CD4-positive, alpha-beta memory T cell (primary cell): ENCODE measurements around the gene CYSLTR2. TPM values are rescaled to one million over a fixed set of nuclear protein-coding genes. Genes with fewer than 3 reads are reported as not detected.

Experiments
- CTCF ChIA-PET: fragments of 350-600 bp; sonication (Branson Sonifier 250); formaldehyde crosslinking; loops from one replicate; lab custom pipeline; 2021; ENCODE audit warnings: inconsistent platforms; ENCODE audit not compliant: partially characterized antibody; lab: Charles Lee
- POLR2A ChIA-PET: fragments of 350-600 bp; sonication (Branson Sonifier 250); formaldehyde crosslinking; loops from one replicate; lab custom pipeline; 2021; ENCODE audit not compliant: partially characterized antibody; lab: Charles Lee
- DNase-seq, 5 donors: peaks; one replicate each; pipeline versions ENCODE4 v3.0.0 to v3.0.0-alpha.2; 2020 to 2022; ENCODE audit warnings: mixed read lengths in 1 of 5
- H3K27ac ChIP-seq: one replicate; pipeline ENCODE4 v1.7.0; 2013; ENCODE audit warnings: low read depth, low read length
- H3K27me3 ChIP-seq: 2 replicates; pipeline ENCODE4 v1.7.0; 2013; ENCODE audit warnings: mild to moderate bottlenecking, low read length, moderate library complexity; ENCODE audit not compliant: insufficient read depth
- H3K36me3 ChIP-seq: 2 replicates; pipeline ENCODE4 v1.7.0; 2013; ENCODE audit warnings: mild to moderate bottlenecking, low read length, moderate library complexity; ENCODE audit not compliant: insufficient read depth
- H3K4me1 ChIP-seq: 2 replicates; pipeline ENCODE4 v1.7.0; 2013; ENCODE audit warnings: mild to moderate bottlenecking, low read length, moderate library complexity; ENCODE audit not compliant: insufficient read depth
- H3K4me3 ChIP-seq, 2 donors: one replicate each; pipeline ENCODE4 v1.7.0; 2013; ENCODE audit warnings: low read length in 2 of 2, mild to moderate bottlenecking in 1 of 2
- H3K9me3 ChIP-seq, 2 donors: one replicate each; pipeline ENCODE4 v1.7.0; 2013; ENCODE audit warnings: low read length in 2 of 2, control low read depth in 1 of 2; ENCODE audit not compliant: control insufficient read depth in 1 of 2
- H3K27ac Mint-ChIP-seq, 7 donors: one replicate each; pipeline ENCODE4 v1.8.0; 2020 to 2021; ENCODE audit warnings: mixed read lengths in 7 of 7, mild to moderate bottlenecking in 6 of 7, inconsistent platforms in 3 of 7, moderate library complexity in 3 of 7
- H3K27me3 Mint-ChIP-seq, 2 donors: one replicate each; pipeline ENCODE4 v1.8.0; 2020 to 2021; ENCODE audit warnings: mixed read lengths in 2 of 2
- H3K36me3 Mint-ChIP-seq, 2 donors: one replicate each; pipeline ENCODE4 v1.8.0; 2020 to 2021; ENCODE audit warnings: mixed read lengths in 2 of 2, inconsistent platforms in 1 of 2, mild to moderate bottlenecking in 1 of 2
- H3K4me1 Mint-ChIP-seq, 4 donors: one replicate each; pipeline ENCODE4 v1.8.0; 2020 to 2021; ENCODE audit warnings: mixed read lengths in 4 of 4, mild to moderate bottlenecking in 1 of 4
- H3K4me3 Mint-ChIP-seq, 8 donors: one replicate each; pipeline ENCODE4 v1.8.0; 2020 to 2021; ENCODE audit warnings: mixed read lengths in 8 of 8, mild to moderate bottlenecking in 7 of 8, moderate library complexity in 6 of 8, inconsistent platforms in 3 of 8
- H3K9me3 Mint-ChIP-seq, 8 donors: one replicate each; pipeline ENCODE4 v1.8.0; 2020 to 2021; ENCODE audit warnings: mixed read lengths in 8 of 8, mild to moderate bottlenecking in 5 of 8, inconsistent platforms in 3 of 8, moderate library complexity in 1 of 8
- intact Hi-C: fragments of 100-400 bp; cut with micrococcal nuclease; formaldehyde crosslinking; loops from one replicate; pipeline ENCODE4 v1.15.1; 2023
- polyA plus RNA-seq, 2 donors: library from polyadenylated mRNA; unstranded; fragments of 300-500 nt; fragmentation: Illumina TruSeq; gene quantifications; one replicate each; pipeline ENCODE4 v1.2.3, GENCODE V29; 2021
- total RNA-seq, 2 experiments: library from RNA; stranded (reverse); gene quantifications; one replicate each; pipeline ENCODE4 v1.2.3, GENCODE V29; 2021

The CYSLTR2 gene
- total and polyA plus RNA-seq, 4 experiments from 2014 or later = 0.68 to 3.7 (median 3.3) TPM

DNA sequence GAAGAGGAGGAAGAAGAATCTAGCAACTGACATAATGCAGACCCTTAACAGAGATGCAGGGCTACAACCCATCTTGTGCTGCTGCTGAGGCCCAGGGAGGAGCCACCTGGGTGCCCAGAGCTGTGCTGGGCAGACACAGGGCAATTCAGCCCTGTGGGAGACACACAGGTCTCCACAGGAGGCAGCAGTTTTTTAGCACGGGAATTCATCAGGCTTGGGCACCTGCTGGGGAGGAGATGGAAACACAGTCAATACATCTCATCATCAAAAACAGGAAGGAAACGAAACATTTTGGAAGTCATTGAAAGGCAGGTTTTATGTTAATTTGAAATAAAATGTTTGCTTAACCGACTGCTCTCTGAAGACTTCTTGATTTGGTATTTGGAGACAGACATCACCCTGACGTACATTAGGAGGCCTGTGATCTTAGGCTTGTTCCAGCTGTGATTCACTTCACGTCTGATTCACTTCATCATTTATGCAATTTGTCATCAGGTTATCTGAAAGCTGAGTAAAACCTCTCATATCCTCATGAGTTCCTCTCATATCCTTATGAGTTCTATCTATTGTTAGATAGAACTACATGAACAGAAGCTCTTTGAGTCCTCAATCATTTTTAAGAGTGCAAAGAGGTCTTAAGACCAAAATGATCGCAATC is 77.4 kb downstream of the CYSLTR2 start:
- DNase-seq = no peak
- intact Hi-C loops = no loop called here
- no peaks in the 10 kb centered on the region for H3K27me3 ChIP-seq
- peaks cover 0 to 3% of the 10 kb centered on the region in 2 donors for H3K27me3 Mint-ChIP-seq
- ChIA-PET POLR2A (no interaction called here), CTCF (interaction anchor here (0.6 to 2.8 kb wide), 25 partner anchors 9 to 1837 kb away, joined by 3 to 31 read pairs (median 5); no protein-coding TSS in a partner anchor)
- H3K4me1 ChIP-seq = no peaks in the 10 kb centered on the region
- peak overlapping the region in 1 of 7 donors; percentile 30 for H3K27ac Mint-ChIP-seq
- peak overlapping the region in 2 of 8 donors; percentile 28 to 89 for H3K4me3 Mint-ChIP-seq
- no peak overlapping the region for H3K4me3 ChIP-seq
- peaks cover 10 to 17% (median 15%) of the 10 kb centered on the region in 4 donors for H3K4me1 Mint-ChIP-seq
- H3K36me3 ChIP-seq = no peaks in the 10 kb centered on the region
- no peak overlapping the region for H3K27ac ChIP-seq
- no peaks in the 10 kb centered on the region for H3K9me3 ChIP-seq
- H3K9me3 Mint-ChIP-seq = peaks cover 0 to 3% (median 0%) of the 10 kb centered on the region in 8 donors
- no peaks in the 10 kb centered on the region for H3K36me3 Mint-ChIP-seq

DNA sequence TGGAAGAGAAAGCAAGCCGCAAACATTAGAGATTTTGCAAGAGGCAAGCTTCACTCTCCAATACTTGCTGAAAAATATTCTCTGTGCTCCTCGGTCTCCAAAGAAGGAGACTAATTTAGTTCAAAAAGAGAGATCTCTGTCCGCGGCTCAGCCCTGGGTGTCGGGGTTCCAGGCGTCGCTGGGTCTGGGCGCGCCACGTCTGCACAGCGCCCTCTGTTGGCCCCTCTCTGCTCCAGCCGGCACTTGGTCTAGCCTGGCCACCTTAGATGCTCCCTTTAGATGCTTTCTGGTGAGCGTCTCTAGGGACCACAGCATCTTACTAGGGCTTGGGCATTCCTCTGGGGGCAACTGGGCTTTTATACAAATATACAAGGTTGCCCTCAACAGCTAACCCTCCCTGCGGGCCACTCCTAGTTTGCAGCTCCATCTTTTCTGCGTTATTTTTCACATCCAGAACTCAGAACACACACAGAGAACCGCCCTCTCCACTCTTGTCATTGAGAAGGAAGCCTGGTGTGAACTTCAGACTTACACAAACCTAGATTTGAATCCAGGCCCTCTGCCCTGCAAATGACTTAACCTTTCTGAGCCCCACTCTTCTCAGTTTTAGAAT is 78.3 kb downstream of the CYSLTR2 start:
- H3K36me3 Mint-ChIP-seq = no peaks in the 10 kb centered on the region
- peak overlapping the region in 3 of 7 donors; percentile 53 to 75 (median 60) for H3K27ac Mint-ChIP-seq
- peaks cover 10 to 17% (median 15%) of the 10 kb centered on the region in 4 donors for H3K4me1 Mint-ChIP-seq
- DNase-seq = peak in 4 of 5 donors; percentile 38 to 54 (median 50)
- peak overlapping the region; percentile 60 to 89 (median 84) for H3K4me3 Mint-ChIP-seq
- H3K9me3 Mint-ChIP-seq = no peaks in the 10 kb centered on the region
- CTCF ChIA-PET = interaction anchor here (0.7 to 2.8 kb wide), 25 partner anchors 8 to 399 kb away, joined by 3 to 31 read pairs (median 5); no protein-coding TSS in a partner anchor
- Histone ChIP-seq H3K27me3 (no peaks in the 10 kb centered on the region), H3K9me3 (no peaks in the 10 kb centered on the region), H3K36me3 (no peaks in the 10 kb centered on the region), H3K27ac (no peak overlapping the region), H3K4me3 (no peak overlapping the region), H3K4me1 (no peaks in the 10 kb centered on the region)
- intact Hi-C loops = loop anchor here (1.0 kb wide), 3 partner anchors 37 to 398 kb away; no protein-coding TSS in a partner anchor
- POLR2A ChIA-PET = no interaction called here
- H3K27me3 Mint-ChIP-seq = peaks cover 0 to 3% of the 10 kb centered on the region in 2 donors

DNA sequence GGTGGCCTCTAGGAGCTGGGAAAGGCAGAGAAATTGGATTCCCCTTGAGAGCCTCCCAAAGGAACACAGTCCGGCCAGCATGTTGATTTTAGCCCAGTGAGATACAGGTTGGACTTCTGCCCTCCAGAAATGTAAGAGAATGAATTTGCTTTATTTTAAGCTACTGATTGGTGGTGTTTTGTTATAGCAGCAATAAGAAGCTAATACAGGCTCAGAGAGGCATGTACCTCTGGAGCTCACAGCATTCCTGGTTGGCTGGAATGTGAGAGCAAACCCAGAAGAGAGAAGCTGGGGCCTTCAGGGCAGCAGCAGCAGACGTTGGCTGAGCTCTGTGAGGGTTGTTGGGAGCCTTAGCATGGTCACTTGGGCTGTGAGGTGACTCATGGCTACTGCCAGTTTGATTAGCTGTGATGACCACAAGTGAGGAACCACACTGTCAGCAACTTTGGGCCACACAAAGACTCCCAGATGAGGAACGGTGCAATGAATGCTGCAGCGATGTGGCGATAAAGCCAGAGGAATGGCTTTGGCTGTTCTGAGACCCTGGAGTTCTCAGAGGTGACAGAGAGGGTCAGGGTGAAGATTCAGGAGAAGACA is 80.1 kb downstream of the CYSLTR2 start:
- ChIA-PET POLR2A (interaction anchor here (0.5 kb wide), 1 partner anchor 483 kb away, joined by 3 read pairs; no protein-coding TSS in a partner anchor), CTCF (interaction anchor here (0.7 to 2.2 kb wide), 9 partner anchors 10 to 399 kb away, joined by 3 to 7 read pairs (median 4); no protein-coding TSS in a partner anchor)
- H3K4me3 Mint-ChIP-seq = no peak overlapping the region
- no peaks in the 10 kb centered on the region for H3K36me3 Mint-ChIP-seq
- H3K27ac Mint-ChIP-seq = no peak overlapping the region
- no peaks in the 10 kb centered on the region for H3K27me3 ChIP-seq
- H3K4me1 Mint-ChIP-seq = peaks cover 10 to 17% (median 15%) of the 10 kb centered on the region in 4 donors
- intact Hi-C loops = no loop called here
- H3K27ac ChIP-seq = no peak overlapping the region
- no peak overlapping the region for H3K4me3 ChIP-seq
- no peak for DNase-seq
- H3K36me3 ChIP-seq = no peaks in the 10 kb centered on the region
- no peaks in the 10 kb centered on the region for H3K4me1 ChIP-seq
- no peaks in the 10 kb centered on the region for H3K9me3 ChIP-seq
- no peaks in the 10 kb centered on the region for H3K9me3 Mint-ChIP-seq
- peaks cover 0 to 3% of the 10 kb centered on the region in 2 donors for H3K27me3 Mint-ChIP-seq

DNA sequence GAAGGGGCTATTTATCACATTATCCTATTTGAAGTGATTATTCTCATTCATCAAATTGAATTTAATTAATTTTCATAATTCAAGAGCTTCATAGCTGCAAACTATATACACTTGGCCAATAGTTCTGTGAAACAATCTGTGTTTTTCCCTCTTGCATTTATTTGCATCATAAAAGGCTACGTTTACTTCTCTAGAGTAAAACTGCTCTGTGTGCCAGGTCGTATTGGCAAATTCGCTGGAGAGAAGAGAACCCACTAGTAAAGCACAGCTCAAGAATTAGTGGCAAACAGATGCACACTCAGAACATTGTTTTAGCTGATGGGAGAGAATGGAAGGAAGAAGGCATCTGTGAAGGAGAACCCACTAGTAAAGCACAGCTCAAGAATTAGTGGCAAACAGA is 81.8 kb downstream of the CYSLTR2 start:
- no peaks in the 10 kb centered on the region for H3K27me3 ChIP-seq
- no peak overlapping the region for H3K27ac Mint-ChIP-seq
- H3K27ac ChIP-seq = no peak overlapping the region
- no peaks in the 10 kb centered on the region for H3K9me3 Mint-ChIP-seq
- DNase-seq = no peak
- H3K36me3 Mint-ChIP-seq = no peaks in the 10 kb centered on the region
- no peaks in the 10 kb centered on the region for H3K4me1 ChIP-seq
- peaks cover 0 to 3% of the 10 kb centered on the region in 2 donors for H3K27me3 Mint-ChIP-seq
- H3K4me3 ChIP-seq = no peak overlapping the region
- POLR2A ChIA-PET = no interaction called here
- intact Hi-C loops = no loop called here
- H3K36me3 ChIP-seq = no peaks in the 10 kb centered on the region
- H3K4me3 Mint-ChIP-seq = no peak overlapping the region
- H3K9me3 ChIP-seq = no peaks in the 10 kb centered on the region
- CTCF ChIA-PET = interaction anchor here (0.7 to 1.5 kb wide), 2 partner anchors 14 to 140 kb away, joined by 3 read pairs; no protein-coding TSS in a partner anchor
- peaks cover 10 to 16% (median 14%) of the 10 kb centered on the region in 4 donors for H3K4me1 Mint-ChIP-seq

DNA sequence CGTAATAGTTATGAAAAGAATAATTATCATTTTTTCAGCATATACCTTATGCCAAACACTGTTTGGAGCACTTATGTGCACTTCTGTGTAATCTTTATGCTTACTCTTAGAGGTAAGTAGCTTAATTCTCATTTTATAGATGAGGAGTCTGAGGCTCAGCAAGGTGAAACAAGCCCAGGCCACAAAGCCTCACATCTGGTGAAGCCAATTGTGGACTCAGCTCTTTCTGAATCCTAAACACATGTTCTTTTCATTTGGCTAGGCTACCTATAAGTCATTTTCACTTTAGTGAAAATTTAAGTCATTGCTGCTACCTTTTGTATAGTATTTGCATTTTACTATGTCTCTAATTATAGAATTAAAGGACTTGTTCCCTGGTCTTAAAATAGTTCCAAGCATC is 84.0 kb downstream of the CYSLTR2 start:
- DNase-seq = no peak
- POLR2A ChIA-PET = no interaction called here
- Mint-ChIP-seq H3K36me3 (no peaks in the 10 kb centered on the region), H3K9me3 (no peaks in the 10 kb centered on the region), H3K4me1 (no peaks in the 10 kb centered on the region), H3K4me3 (no peak overlapping the region), H3K27ac (no peak overlapping the region), H3K27me3 (no peaks in the 10 kb centered on the region)
- Histone ChIP-seq H3K27ac (no peak overlapping the region), H3K9me3 (no peaks in the 10 kb centered on the region), H3K27me3 (no peaks in the 10 kb centered on the region), H3K36me3 (no peaks in the 10 kb centered on the region), H3K4me3 (no peak overlapping the region), H3K4me1 (no peaks in the 10 kb centered on the region)
- CTCF ChIA-PET = interaction anchor here (1.2 to 1.9 kb wide), 2 partner anchors 34 to 143 kb away, joined by 4 to 5 read pairs; no protein-coding TSS in a partner anchor
- intact Hi-C loops = no loop called here

DNA sequence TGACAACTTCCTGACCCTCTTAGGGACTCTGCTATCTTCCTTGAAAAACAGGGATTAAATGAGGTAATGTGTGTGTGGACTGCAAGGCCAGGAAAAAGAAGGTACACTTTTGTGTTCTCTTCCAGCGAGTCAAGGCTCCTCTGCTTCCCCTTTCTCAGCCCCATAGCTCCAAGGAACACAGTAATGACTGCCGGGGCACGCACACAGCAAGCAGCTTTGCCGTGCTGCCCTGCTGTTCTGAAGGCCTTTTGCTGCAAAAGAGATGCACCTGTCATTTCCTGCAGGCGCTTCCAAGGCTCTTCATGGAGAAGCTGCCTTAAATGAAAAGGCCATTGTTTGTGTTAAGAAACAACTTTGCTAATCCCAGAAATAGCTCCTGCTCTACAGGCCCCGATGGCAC is 84.6 kb downstream of the CYSLTR2 start:
- no peak overlapping the region for H3K27ac ChIP-seq
- H3K4me3 ChIP-seq = no peak overlapping the region
- H3K27me3 Mint-ChIP-seq = no peaks in the 10 kb centered on the region
- H3K27me3 ChIP-seq = no peaks in the 10 kb centered on the region
- no peaks in the 10 kb centered on the region for H3K4me1 ChIP-seq
- DNase-seq = no peak
- no peaks in the 10 kb centered on the region for H3K36me3 ChIP-seq
- POLR2A ChIA-PET = no interaction called here
- H3K4me1 Mint-ChIP-seq = no peaks in the 10 kb centered on the region
- intact Hi-C loops = no loop called here
- H3K27ac Mint-ChIP-seq = no peak overlapping the region
- CTCF ChIA-PET = interaction anchor here (1.2 to 1.9 kb wide), 3 partner anchors 9 to 143 kb away, joined by 3 to 5 read pairs (median 4); no protein-coding TSS in a partner anchor
- H3K9me3 ChIP-seq = no peaks in the 10 kb centered on the region
- H3K9me3 Mint-ChIP-seq = no peaks in the 10 kb centered on the region
- H3K36me3 Mint-ChIP-seq = no peaks in the 10 kb centered on the region
- no peak overlapping the region for H3K4me3 Mint-ChIP-seq
